NCI-H524 (cell line): ENCODE results near the gene LTBP4.
"Not testable (repeated sequence)": the region's sequence is repeated elsewhere in the genome, so short reads cannot be mapped to it uniquely, and the experiment has no call there.

Experiments used
- DNase-seq, 2 experiments: peaks; one replicate each; lab custom pipeline; 2025; lab: John Stamatoyannopoulos, UW

Gene LTBP4

GRCh38 chr19:40601134-40601974 lies at the start of gene LTBP4:
Gene LTBP4 (plus strand): TSS chr19:40601369. CDS start chr19:40601388, 19 bp downstream.
- DNase-seq, result no peak

GRCh38 chr19:40552848-40553247 lies 48.3 kb upstream of the LTBP4 start:
- DNase-seq, result no peak

- DNase-seq, result no peak
These were observed 47.0 kb upstream of the LTBP4 start for GRCh38 chr19:40553885-40554857.

GRCh38 chr19:40555978-40556689 lies 45.0 kb upstream of the LTBP4 start:
- no peak for DNase-seq

GRCh38 chr19:40556953-40557530 lies 44.1 kb upstream of the LTBP4 start:
- peak in 1 of 2 experiments; percentile 52 for DNase-seq

- DNase-seq, result no peak
These were observed 41.8 kb upstream of the LTBP4 start for GRCh38 chr19:40559394-40559793.

GRCh38 chr19:40560092-40560507 lies 41.1 kb upstream of the LTBP4 start:
- DNase-seq, result peak; percentile 60 to 83

- DNase-seq, result peak in 1 of 2 experiments; percentile 28
These were observed 39.2 kb upstream of the LTBP4 start for GRCh38 chr19:40561947-40562346.

- not testable (repeated sequence) for DNase-seq
These were observed 36.6 kb upstream of the LTBP4 start for GRCh38 chr19:40564535-40564934.

- no peak for DNase-seq
These were observed 35.8 kb upstream of the LTBP4 start for GRCh38 chr19:40565355-40565754.

- DNase-seq, result no peak
These were observed 35.2 kb upstream of the LTBP4 start for GRCh38 chr19:40565910-40566495.

GRCh38 chr19:40567040-40567749 lies 34.0 kb upstream of the LTBP4 start:
- no peak for DNase-seq

- no peak for DNase-seq
These were observed 33.2 kb upstream of the LTBP4 start for GRCh38 chr19:40567750-40568494.

GRCh38 chr19:40570313-40571004 lies 30.7 kb upstream of the LTBP4 start:
- DNase-seq, result peak; percentile 98

GRCh38 chr19:40571005-40571318 lies 30.2 kb upstream of the LTBP4 start:
- DNase-seq, result no peak

GRCh38 chr19:40571831-40572495 lies 29.2 kb upstream of the LTBP4 start:
- no peak for DNase-seq

- DNase-seq, result no peak
These were observed 25.8 kb upstream of the LTBP4 start for GRCh38 chr19:40575326-40575725.

- DNase-seq, result no peak
These were observed 25.0 kb upstream of the LTBP4 start for GRCh38 chr19:40576151-40576584.
